GM21515 (cell line): Measurements from ENCODE around the gene ZNF800.
A peak's percentile ranks its signal among the peaks of the same experiment; 100 is the strongest.

Source experiments
- ATAC-seq: cut with Tn5 transposase; IDR thresholded peaks from one replicate; pipeline ENCODE4 v1.9.1; 2021; ENCODE audit not compliant: unreplicated experiment

The ZNF800 gene

DNA sequence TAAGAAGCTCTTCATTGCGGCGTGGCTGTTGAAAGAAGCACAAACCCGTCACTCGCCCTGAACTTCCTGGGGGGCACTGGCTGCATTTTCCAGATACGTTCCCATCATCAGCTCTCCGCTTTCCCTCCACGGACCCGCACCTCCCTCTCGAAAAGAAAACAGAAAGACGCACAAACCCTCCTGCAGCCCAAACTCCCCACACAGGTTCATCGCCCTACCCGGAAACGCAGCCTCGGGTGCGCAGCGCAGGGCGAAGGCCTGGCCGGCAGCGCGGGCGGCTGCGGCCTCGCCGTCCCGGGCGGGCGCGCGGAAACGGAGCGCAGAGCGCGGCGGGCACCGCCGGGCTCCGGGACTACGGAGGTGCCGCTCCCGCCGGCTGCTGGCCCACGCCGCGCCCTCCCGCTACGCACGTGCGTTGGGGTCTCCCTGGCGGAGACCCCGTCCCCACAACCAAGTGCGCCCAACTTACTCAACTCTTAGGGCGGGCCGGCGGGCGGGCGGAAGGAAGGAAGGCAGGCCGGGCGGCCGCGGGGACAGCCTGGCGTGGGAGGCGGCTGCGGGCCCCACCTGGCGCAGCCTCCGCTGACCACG is 822 bp downstream of the ZNF800 start:
- ATAC-seq: peak; percentile 50

DNA sequence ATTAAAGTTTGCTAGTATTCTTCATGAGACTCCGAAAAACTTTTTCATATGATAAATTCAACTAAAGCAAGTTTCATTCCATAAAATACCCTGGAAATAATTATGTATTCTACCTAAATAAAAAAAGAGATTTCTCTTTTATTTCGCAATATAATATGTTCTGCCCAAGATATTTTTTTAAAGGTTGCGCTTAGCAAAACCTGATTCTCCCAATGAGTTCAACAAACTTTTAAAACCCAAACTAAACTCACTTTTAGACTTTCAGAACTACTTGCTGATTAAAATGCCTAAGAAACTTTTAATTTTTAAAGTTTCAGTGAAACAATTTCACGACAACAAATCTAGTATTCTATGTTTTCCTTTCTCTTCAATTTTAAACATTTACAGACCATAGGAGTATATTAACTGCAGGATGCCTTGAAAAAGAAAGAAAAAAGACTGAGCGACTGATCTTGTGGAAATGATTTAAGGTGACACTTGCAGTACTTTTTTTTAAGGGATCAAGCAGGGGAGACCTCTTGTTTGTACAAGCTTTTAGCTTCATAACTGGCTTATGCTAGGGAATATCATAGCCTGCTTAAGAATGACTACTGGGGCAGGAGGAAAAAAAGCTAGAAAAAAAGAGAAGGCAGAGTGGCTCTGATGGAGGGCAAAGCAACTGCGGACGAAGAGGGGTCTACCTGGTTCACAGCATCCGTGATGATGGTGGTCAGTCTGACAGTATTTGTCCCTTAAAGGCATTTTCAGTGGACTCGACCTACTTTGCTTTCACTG is 1.5 kb downstream of the ZNF800 start:
- ATAC-seq: no peak

DNA sequence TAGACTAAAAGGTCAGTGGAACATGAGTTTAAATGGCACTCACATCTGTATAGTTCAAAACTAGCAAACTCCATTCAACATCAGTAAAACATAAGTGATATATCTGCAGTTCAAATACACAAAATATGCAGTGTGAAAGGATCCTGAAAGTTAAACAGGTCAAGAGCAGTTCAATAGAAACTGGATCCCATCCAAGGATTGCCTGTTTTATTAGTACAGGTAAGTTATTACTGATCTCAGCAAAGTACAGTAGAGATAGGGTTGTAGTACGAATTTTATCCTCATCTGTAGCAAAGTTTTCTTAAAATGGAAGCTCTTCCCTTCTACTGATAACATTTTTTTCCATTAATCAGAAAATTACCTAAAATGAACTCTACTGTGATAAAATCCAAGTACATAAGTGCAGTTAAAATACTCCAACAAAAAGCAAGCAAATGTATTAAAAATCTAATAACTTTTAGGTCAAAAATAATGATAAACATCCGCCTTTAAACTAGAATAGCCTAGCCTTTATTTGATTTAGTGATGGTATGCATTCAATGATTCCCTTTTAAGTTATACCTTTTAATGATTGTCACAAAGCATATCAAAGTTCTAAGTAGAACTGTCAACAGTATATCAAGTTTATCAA is 2.2 kb downstream of the ZNF800 start:
- ATAC-seq: no peak

DNA sequence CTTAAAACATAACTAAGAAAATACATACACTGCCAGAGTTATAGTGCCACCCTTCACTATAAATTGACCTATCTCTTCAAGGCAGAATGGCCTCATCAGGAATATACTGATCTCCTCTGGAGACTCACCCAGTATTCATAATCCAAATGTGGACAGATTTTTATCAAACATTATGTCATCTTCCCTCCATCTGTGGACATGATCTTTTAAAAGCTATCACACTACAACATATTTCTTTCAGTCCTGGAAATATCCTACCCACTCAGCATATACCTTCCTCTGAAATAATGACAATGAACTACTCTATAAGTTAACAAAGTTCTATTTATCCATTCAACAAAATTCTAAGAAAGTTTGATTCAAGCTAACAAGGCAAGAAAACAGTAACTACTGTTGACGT is 3.2 kb downstream of the ZNF800 start:
- ATAC-seq: no peak

DNA sequence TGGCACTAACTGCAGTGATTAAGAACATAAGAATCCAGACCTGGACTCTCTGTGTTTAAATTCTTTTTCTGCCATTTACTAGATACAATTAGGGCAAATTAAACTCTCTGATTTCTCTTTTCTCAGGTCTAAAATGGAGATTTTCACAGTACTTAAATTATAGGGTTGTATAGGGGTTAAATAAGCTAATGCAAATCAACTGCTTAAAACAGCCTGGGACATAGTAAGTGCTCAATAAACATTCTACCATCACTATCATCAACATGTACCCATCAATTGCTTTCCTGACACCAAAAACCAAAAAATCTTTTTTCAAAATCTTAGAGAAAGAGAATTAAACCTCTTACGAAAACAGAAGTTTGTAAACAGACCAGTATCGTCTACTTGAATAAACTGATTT is 4.5 kb downstream of the ZNF800 start:
- ATAC-seq: no peak

DNA sequence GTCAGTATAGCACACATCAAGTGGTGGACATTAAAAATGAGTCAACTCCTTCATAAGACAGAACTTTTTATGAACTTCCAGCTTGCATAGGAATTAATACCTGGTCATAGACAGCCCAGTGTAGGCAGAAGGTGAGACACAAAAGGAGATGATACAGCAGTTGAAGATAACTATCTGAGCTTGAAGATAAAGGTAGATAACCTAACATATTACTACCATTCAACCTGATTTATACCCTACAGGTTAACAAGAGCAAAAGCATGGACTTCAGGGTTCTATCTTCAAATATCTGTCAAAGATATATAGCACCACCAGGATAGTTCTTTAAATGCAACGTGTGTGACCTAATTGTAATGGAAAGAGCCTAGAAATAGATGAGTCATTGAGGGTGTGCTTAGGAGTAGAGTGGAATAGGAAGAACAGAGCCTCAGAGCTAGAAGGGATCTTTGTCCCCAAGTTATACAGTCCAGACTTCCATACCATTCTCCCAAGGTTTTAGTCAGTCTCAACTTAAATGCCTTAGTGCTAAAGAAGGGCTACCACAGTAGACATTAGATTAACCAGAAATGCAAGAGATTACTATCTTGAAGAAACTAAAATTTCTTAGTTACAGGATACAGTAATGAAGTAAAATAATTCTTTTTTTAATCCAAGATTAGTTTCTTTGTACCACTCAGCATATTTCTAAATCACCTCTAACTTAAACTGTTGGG is 9.2 kb downstream of the ZNF800 start:
- ATAC-seq: no peak

DNA sequence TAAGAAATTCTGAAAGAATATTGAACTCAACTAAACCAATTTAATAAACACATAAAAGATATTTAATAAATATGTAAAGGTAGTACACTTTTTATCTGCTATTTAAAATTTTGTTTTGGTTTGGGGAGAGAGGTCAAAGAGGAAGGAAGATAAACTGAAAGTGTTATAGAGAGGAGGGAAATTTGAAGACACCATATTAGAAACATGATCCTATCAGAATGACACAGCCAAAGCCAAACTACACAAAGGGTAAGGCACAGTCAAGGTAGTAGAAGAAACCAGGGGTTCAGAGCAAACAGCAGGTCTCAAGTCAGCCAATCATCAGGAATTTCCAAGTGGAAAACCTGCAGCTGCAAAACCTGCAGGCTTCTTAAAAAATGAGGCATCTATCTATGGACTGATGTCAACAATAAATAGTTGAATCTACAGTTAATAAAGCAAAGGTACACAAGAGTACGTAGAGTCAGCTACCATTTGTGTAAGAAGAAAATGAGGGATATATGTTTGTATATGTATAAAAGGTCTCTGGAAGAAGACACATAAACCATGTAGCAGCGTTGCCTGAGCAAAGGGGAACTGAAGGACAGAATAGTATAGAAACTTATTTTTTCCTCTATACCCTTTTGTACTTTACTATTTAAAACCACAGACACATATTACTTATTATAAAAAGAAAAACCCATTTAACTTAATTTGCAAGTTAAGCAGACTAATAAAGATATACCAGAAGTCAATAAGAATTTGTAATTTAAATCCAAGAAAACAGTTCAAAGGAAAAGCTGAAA is 10.0 kb downstream of the ZNF800 start:
- ATAC-seq: no peak

DNA sequence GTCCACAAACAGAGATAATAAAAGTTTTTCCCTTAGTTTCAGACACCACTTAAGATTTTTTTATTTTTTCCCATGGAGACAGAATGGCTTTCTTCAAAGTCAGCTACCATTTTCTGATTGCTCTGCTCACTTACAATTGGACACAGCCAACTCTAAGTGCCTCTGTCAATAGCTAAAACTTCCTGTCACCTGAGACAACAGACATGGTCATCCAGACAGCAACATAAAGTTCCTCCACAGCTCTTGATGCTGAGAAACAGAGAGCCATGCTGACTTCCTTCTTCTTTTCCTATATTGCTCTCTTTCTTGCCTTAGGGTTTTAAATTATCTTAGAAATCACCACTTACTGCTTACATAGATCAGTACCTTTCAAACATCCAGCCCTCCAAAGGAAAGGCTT is 12.0 kb downstream of the ZNF800 start:
- ATAC-seq: no peak

DNA sequence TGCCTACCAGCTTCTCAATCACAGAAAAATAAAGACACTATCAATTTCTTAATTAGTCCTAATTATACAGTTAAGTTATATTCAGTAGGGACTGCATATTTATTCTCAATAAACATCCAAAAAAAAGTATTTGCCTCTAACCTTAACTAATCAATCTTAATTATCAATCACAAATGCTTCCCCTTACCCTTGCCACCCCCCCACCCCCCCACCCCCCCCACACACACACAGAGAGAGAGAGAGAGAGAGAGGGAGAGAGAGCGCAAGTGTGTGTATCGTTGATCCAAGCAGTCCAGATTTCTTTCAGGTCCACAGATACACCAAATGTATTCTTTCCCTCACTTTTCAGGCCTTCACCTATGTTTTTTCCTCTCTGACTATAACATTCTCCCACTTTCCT is 12.9 kb downstream of the ZNF800 start:
- ATAC-seq: no peak

DNA sequence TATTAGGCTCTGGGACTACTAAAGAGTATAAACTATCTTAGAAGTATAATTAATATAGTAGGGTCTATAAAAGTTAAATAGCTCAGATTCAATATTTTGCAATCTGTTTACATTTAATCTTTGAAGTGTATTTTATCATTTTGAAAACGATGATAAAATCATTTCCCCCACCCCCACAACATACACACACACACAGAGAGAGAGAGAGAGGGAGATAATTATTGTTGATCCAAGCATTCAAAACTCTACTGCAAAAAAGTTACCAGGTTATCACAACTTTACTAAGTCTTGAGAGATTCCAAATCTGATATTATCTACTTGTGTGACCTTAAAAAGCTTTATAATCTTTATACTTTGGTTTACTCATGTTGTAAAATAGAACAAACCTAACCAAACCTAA is 14.0 kb downstream of the ZNF800 start:
- ATAC-seq: no peak

DNA sequence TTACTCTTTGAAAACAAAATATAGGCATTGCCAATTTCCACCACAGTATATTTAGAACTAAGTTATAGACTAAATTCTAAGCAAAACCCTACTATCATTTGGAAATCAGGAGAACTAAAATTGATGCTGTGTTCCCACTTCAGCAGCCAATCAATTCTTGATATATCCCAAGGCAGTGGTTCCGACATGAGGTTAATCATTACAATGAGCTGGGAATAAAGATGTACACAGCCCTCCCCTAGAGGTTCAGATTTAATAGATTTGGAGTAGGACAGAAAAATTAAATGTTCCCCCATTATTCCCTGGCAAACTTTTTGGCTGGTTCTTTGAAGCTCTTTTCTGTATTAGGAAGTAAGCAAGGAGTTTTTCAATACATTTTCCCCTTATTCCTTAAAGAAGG is 15.1 kb downstream of the ZNF800 start:
- ATAC-seq: no peak

DNA sequence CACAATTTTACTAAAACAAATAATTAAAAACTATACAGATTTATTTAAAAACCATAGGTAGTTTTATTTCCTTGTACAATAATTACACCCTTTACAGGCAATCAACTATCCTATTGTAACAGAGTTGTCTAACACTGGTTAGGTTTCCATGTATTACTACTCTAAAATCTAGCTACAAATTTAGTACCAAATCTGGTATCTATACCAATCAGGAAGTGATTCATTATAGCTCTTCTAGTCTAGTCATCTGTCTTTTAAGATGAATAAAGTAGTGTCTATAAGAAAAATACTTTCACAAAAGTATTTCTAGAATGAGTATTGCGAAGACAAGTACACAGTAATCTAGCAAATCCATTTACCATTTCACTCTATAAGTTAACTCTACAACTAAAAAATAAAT is 16.9 kb downstream of the ZNF800 start:
- no peak for ATAC-seq

DNA sequence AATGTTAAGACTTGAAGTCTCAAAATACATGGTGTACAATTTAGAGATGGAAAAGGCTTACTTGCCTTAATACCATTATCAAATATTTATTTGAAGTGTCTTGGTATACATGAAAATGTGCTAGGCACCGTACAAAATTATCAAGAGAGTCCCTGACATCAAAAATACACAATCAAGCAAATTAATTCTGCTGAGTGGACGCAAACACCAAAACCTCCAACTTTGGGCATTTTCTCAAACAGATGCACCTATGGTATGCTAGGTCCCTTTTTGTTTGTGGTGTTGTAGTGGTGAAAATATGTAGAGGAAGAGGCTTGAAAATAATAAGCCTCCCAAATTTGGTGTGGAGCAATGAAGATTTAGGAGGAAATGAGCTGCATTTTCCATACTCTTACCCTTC is 24.8 kb downstream of the ZNF800 start:
- no peak for ATAC-seq

DNA sequence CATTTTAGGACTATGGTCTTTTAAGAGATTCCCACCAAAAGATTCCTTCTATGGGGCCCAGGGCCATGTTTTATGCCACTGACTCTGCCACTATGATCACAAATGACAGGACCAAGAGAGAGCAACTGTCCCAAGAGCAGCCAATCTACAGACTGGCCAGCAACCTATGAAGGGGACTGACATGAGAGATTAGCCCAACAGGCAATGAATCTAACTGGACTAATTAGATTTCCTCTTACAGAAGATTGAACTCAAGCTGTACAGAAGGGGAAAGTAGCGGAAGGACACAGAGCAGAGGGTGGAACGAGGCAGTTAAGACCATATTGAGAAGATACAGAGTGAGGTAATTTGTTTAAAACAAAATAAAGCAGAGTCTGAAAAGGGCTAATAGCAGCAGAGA is 25.8 kb downstream of the ZNF800 start:
- no peak for ATAC-seq

DNA sequence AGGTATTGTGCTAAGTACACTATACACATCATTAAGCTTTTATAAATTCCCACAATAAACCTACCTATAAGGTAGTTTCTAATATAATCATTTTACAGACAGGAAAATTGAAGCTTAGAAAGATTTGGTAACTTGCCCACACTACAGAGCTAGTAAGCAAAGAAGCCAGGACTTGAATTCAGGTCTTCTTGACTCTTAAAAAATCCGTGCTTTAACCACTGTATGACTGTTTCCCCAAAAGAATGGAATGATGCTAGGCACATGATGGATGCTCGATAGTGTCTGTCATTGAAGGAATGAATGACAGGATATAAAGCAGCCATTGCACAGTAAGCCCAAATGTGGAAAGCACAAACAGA is 26.6 kb downstream of the ZNF800 start:
- ATAC-seq: no peak

DNA sequence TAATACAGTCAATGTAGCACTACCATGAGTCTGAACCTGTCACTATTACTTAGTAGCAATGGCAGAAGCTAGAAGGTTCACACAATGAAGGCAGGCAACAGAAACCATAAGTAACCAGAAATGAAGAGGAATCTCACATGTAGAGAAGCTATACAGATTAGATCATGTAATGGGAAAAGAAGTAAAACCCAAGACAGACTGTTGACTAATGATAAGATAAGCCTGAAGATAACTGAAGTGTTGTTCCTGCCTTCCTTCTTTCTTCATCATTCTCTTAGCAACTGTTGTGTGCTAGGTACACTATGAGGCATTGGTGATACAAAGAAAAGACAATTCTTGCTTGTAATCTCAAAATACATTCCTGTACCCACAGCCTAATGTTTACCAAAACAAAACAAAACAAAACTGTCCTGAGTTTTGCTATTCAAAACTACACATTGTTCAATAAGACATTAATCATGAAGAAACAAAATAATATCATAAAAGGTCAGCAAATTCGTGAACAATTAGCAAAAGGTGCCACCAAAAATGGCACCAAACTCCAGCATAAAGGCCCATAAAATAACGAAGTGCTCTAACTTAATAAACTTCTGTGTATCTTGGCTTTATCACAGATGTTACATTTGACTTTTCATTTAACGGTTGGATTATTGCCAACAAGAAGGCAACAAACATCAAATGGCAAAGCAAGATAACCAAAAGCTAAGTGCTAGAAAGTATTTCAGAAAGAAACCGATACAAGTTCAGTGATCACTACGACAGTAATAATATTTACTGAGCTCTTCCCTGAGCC is 27.1 kb downstream of the ZNF800 start:
- ATAC-seq: no peak

DNA sequence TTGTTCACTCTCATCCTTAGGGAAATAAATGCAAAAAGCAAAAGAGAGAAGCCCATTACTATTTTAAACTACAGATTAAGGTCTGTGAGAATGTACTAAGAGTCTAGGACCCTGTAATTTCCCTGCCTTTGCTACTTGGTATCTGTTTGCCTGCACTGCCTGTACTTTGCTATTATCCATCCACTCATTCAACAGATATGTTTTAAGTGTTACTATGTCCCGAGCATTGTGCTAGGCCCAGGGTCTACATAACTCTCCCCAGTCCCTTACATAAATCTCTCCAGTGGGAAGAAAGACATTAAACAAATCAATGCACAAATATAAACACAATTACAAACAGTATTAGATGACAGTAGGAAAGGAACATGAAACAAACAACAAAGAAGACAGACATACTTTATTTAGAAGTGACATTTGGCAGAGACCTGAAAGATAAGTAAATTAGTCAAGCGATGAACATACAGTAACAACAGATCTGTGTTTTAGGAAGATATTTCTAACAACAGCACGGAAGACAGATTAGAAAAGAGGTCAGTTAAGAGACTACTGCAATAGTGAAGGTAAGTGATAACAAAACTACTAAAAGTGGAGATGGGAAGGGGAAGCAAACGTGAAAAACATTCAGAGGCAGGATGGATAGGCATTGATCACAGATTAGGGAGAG is 30.0 kb downstream of the ZNF800 start:
- no peak for ATAC-seq

DNA sequence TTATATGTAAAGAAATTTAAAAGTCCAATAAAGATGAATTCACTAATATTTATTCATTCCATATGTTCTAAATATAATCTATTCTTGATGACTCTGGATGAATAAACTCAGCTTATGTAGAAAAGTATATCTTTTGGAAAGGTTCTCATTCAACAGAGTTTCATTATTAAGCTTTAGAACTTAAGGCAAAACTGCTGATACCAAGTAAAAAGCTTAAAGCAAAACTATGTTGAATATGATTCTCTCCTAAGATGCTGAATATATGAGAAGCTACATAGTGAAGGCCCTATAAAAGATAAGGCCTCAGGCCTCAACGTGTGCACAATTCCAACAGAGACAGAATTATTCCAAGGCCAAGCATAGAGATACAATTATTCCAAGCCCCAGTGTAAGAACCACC is 30.8 kb downstream of the ZNF800 start:
- no peak for ATAC-seq

DNA sequence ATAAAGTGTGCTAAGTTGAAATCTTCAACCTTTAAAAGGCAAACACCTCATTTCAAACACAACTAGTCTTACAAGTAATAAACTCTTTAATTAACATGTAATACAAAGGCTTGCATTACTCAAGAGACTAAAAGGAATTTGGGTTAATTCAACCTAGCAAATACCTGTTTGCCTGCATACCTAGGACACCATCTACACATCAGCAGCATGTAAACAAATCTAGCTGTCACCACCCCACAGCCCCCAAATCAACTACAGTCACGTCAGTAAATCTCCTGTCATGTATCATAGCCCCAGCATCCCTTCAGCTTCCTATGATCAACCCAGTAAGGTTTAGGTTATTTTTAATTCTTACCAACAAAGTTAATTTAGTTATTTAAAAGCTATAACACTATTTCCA is 33.5 kb downstream of the ZNF800 start:
- no peak for ATAC-seq

DNA sequence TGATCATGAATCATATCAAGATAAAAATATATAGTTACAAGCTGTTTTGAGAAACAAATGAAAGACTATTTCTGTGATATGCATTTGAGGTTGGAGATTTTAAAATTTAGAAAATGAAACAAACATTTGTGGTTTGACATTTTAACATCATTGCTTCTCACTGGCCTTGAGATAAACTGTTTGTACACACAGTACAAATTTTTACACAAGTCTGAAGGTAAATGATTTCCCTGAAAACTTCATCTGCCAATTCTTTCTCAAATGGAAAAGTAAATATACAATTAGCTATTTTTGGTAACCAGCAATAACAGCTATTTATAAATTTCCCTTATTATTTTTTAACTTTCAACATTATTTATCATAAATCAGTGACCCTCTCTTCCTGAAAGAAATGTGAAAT is 38.6 kb downstream of the ZNF800 start:
- no peak for ATAC-seq
